ENCODE measurements around the gene INPP5A. TPM values are rescaled to one million over a fixed set of nuclear protein-coding genes. Genes with fewer than 3 reads are reported as not detected.

Gene INPP5A
- total RNA-seq, 1 experiment from 2014 or later = 44.5 TPM

GRCh38 chr10:132710746-132711612 lies 173.4 kb downstream of the INPP5A start:
- POLR2A ChIA-PET = no interaction called here

GRCh38 chr10:132711613-132712121 lies 174.1 kb downstream of the INPP5A start:
- H3K4me3 ChIP-seq (ENCODE audit: low read depth, low read length) = no peak overlapping the region
- Mint-ChIP-seq H3K9me3 (ENCODE audit: unreplicated experiment) (no peaks in the 10 kb centered on the region), H3K4me3 (ENCODE audit: unreplicated experiment) (no peak overlapping the region), H3K36me3 (ENCODE audit: insufficient read depth, unreplicated experiment) (peaks cover 6% of the 10 kb centered on the region), H3K27me3 (ENCODE audit: insufficient read depth, unreplicated experiment) (no peaks in the 10 kb centered on the region), H3K4me1 (ENCODE audit: low read depth, unreplicated experiment) (no peaks in the 10 kb centered on the region), H3K27ac (ENCODE audit: unreplicated experiment) (no peak overlapping the region)
- CTCF ChIA-PET = no interaction called here
- no peaks in the 10 kb centered on the region for H3K36me3 ChIP-seq (ENCODE audit: control insufficient read depth, insufficient read depth, low read length)
- H3K27me3 ChIP-seq (replicated peaks; ENCODE audit: control insufficient read depth, insufficient read depth, low read length) = no peaks in the 10 kb centered on the region
- DNase-seq = no peak
- H3K4me1 ChIP-seq = no peaks in the 10 kb centered on the region
- no TSS peak for BruUV-seq (replicated peaks)
- no peaks in the 10 kb centered on the region for H3K9me3 ChIP-seq
- POLR2A ChIA-PET = no interaction called here
- TF ChIP-seq CTCF (IDR thresholded peaks at IDR 0.05; ENCODE audit: insufficient read depth in 1 of 2, low read depth in 1 of 2, low read length in 1 of 2, severe bottlenecking in 1 of 2, unreplicated experiment in 1 of 2) = no peak
- intact Hi-C loops (cut with micrococcal nuclease; ENCODE audit: unreplicated experiment) = no loop called here

More at GRCh38 chr10:132710746-132711612, 173.4 kb downstream of the INPP5A start:
- Histone ChIP-seq H3K27me3 (replicated peaks; ENCODE audit: control insufficient read depth, insufficient read depth, low read length) (no peaks in the 10 kb centered on the region), H3K9me3 (peaks cover 3% of the 10 kb centered on the region), H3K4me1 (no peaks in the 10 kb centered on the region), H3K36me3 (ENCODE audit: control insufficient read depth, insufficient read depth, low read length) (no peaks in the 10 kb centered on the region), H3K4me3 (ENCODE audit: low read depth, low read length) (no peak overlapping the region)
- intact Hi-C loops (cut with micrococcal nuclease; ENCODE audit: unreplicated experiment) = no loop called here
- TF ChIP-seq CTCF (IDR thresholded peaks at IDR 0.05; ENCODE audit: insufficient read depth in 1 of 2, low read depth in 1 of 2, low read length in 1 of 2, severe bottlenecking in 1 of 2, unreplicated experiment in 1 of 2) = no peak
- Mint-ChIP-seq H3K9me3 (ENCODE audit: unreplicated experiment) (peaks cover 7% of the 10 kb centered on the region), H3K27me3 (ENCODE audit: insufficient read depth, unreplicated experiment) (no peaks in the 10 kb centered on the region), H3K4me1 (ENCODE audit: low read depth, unreplicated experiment) (no peaks in the 10 kb centered on the region), H3K4me3 (ENCODE audit: unreplicated experiment) (no peak overlapping the region), H3K27ac (ENCODE audit: unreplicated experiment) (no peak overlapping the region), H3K36me3 (ENCODE audit: insufficient read depth, unreplicated experiment) (peaks cover 6% of the 10 kb centered on the region)
- DNase-seq = no peak
- BruUV-seq (replicated peaks) = no TSS peak
- CTCF ChIA-PET = no interaction called here

- Histone ChIP-seq H3K36me3 (ENCODE audit: control insufficient read depth, insufficient read depth, low read length) (no peaks in the 10 kb centered on the region), H3K9me3 (no peaks in the 10 kb centered on the region), H3K4me1 (no peaks in the 10 kb centered on the region), H3K4me3 (ENCODE audit: low read depth, low read length) (no peak overlapping the region), H3K27me3 (replicated peaks; ENCODE audit: control insufficient read depth, insufficient read depth, low read length) (no peaks in the 10 kb centered on the region)
- no peak for TF ChIP-seq CTCF (IDR thresholded peaks at IDR 0.05; ENCODE audit: insufficient read depth in 1 of 2, low read depth in 1 of 2, low read length in 1 of 2, severe bottlenecking in 1 of 2, unreplicated experiment in 1 of 2)
- ChIA-PET POLR2A (no interaction called here), CTCF (no interaction called here)
- no TSS peak for BruUV-seq (replicated peaks)
- intact Hi-C loops (cut with micrococcal nuclease; ENCODE audit: unreplicated experiment) = no loop called here
- Mint-ChIP-seq H3K4me1 (ENCODE audit: low read depth, unreplicated experiment) (no peaks in the 10 kb centered on the region), H3K36me3 (ENCODE audit: insufficient read depth, unreplicated experiment) (peaks cover 7% of the 10 kb centered on the region), H3K27me3 (ENCODE audit: insufficient read depth, unreplicated experiment) (no peaks in the 10 kb centered on the region), H3K4me3 (ENCODE audit: unreplicated experiment) (no peak overlapping the region), H3K9me3 (ENCODE audit: unreplicated experiment) (no peaks in the 10 kb centered on the region), H3K27ac (ENCODE audit: unreplicated experiment) (no peak overlapping the region)
- no peak for DNase-seq
These were observed 174.7 kb downstream of the INPP5A start for GRCh38 chr10:132712291-132712690.
